HFFc6 (cell line): Measurements from ENCODE around the gene SELENOS. TPM values are rescaled to one million over a fixed set of nuclear protein-coding genes. Genes with fewer than 3 reads are reported as not detected.

ENCODE experiments used
- DNase-seq: peaks from one replicate; pipeline ENCODE4 v3.0.0-alpha.2; 2018
- H3K27ac Mint-ChIP-seq: 2 replicates; pipeline ENCODE4 v1.8.0; 2020; ENCODE audit warnings: mild to moderate bottlenecking, mixed read lengths
- H3K27me3 Mint-ChIP-seq: 2 replicates; pipeline ENCODE4 v1.8.0; 2021; ENCODE audit warnings: mild to moderate bottlenecking, moderate library complexity, mixed read lengths; ENCODE audit not compliant: insufficient read depth
- H3K36me3 Mint-ChIP-seq: 2 replicates; pipeline ENCODE4 v1.8.0; 2021; ENCODE audit warnings: low read depth, mixed read lengths
- H3K4me1 Mint-ChIP-seq: 2 replicates; pipeline ENCODE4 v1.8.0; 2020; ENCODE audit warnings: low read depth, mixed read lengths
- H3K4me3 Mint-ChIP-seq: 2 replicates; pipeline ENCODE4 v1.8.0; 2020; ENCODE audit warnings: mild to moderate bottlenecking, moderate library complexity, mixed read lengths
- H3K9me3 Mint-ChIP-seq: 2 replicates; pipeline ENCODE4 v1.8.0; 2020; ENCODE audit warnings: mild to moderate bottlenecking, mixed read lengths
- long read RNA-seq: library from polyadenylated mRNA; unstranded; transcript quantifications from one replicate; pipeline ENCODE4 v2.0.0, GENCODE V29; 2019
- total RNA-seq, 6 experiments: library from RNA; stranded (reverse); fragmentation: NEBNext Ultra II Directional; extraction: Animal tissue kit (Norgen Biotek cat#: 25700); gene quantifications; 2 replicates in 1 of 6; 3 replicates in 5 of 6; pipeline ENCODE4 v1.2.3, GENCODE V29; 2021
- TF ChIP-seq, protein P1 (sequence below): fragments of 200-600 bp; sonication (generic); IDR thresholded peaks from 2 replicates; pipeline ENCODE4 v1.5.0; 2021; ENCODE audit warnings: antibody characterized with exemption, mild to moderate bottlenecking

SELENOS gene
- total RNA-seq = 10 to 100 TPM; 73.1 to 83.1 (median 80.0) TPM
- long read RNA-seq, transcript SELENOS-201 (7 exons, 1,439 nt) = minor isoform, 9 of 139 reads
- long read RNA-seq, transcript SELENOS-206 (3 exons, 556 nt) = minor isoform, 12 of 139 reads
- long read RNA-seq, transcript SELENOS-203 (6 exons, 1,188 nt) = major isoform, 90 of 139 reads
- long read RNA-seq, transcript SELENOS-204 (4 exons, 856 nt) = minor isoform, 11 of 139 reads
- long read RNA-seq, partial matches to known transcripts = 8 of 139 reads
- long read RNA-seq, other reads (novel, unspliced or antisense) = 9 of 139 reads

DNA sequence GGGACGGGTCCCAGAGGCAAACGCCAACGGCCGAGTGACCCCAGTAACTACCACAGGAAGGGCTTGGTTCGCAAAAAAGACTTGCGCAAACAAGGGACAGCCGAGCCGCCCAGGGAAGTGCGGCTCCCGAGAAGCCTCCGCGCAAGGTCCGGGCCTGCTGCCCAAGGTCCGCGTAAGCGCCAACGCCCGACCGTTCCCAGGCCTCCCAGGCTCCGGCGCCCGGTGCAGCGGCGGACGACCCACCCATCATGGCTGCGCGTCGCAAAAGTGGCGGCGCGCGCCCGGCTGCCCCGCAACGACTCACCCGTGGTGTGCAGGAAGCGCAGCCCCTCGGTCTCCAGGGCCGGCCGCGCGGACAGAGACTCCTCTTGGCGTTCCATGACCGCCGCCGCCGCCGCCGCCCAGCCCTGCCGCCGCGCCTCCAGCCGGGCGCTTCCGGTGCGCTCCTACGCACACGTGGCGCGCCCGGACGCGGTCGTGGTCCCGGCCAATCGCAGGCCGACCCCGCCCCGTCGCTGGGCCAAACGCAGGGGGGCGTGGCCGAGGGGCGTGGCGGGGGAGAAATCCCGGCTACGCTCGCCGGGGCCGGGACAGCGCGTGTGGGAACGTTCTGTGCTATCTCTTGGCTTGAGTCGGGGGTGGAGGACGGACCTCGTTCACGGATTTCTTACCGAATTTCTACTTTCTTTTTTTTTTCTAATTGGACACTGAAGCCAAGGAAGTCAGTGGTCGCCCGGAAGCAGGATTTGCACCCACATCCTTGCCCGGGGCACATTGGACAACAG is at the start of gene SELENOS:
SELENOS (minus strand) TSS at position 448 of the 785 bp plus-strand sequence; CDS start at position 380, 68 bp downstream.
- DNase-seq = peak; percentile 72
- peak within 1 kb of the TSS; percentile 98 for H3K4me3 Mint-ChIP-seq
- peaks cover 46% of the 10 kb centered on the region for H3K36me3 Mint-ChIP-seq
- H3K4me1 Mint-ChIP-seq = peaks cover 20% of the 10 kb centered on the region
- TF ChIP-seq, protein P1, sequence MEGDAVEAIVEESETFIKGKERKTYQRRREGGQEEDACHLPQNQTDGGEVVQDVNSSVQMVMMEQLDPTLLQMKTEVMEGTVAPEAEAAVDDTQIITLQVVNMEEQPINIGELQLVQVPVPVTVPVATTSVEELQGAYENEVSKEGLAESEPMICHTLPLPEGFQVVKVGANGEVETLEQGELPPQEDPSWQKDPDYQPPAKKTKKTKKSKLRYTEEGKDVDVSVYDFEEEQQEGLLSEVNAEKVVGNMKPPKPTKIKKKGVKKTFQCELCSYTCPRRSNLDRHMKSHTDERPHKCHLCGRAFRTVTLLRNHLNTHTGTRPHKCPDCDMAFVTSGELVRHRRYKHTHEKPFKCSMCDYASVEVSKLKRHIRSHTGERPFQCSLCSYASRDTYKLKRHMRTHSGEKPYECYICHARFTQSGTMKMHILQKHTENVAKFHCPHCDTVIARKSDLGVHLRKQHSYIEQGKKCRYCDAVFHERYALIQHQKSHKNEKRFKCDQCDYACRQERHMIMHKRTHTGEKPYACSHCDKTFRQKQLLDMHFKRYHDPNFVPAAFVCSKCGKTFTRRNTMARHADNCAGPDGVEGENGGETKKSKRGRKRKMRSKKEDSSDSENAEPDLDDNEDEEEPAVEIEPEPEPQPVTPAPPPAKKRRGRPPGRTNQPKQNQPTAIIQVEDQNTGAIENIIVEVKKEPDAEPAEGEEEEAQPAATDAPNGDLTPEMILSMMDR = no peak
- H3K27ac Mint-ChIP-seq = peak within 1 kb of the TSS; percentile 96
- no peaks in the 10 kb centered on the region for H3K9me3 Mint-ChIP-seq
- no peaks in the 10 kb centered on the region; the same call in 1 of the 2 replicates for H3K27me3 Mint-ChIP-seq

DNA sequence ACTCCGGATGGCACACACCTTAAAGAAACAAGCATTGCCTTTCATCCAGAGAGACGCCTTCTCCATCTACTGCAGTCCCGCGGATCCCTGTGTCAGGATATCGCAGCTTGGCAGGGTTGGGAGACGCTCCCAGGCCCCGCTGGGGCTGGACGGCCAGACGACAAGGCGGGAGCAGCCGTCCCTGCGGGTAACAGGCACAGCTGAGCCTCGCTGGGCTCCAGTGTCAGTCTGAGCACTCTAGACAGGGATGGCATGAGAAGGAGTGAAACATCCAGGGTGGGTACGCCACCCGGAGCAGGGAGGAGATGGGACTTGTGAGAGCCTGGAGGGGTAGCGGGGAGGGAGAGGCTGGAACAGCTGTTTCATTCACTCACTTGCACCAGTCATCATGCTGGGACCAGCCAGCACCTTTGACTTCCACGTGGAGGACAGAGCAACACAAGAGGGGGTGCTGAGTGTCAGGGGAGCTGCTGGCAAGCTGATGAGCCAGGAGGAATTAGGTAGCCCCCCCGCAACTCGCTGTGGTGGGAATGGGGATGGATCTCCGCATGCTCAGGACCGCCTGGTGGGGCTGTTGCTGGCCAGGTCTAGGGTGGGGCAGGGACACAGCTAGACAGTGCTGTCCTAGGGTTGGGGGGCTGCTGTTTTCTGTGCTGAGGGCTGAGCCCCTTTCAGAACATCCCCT is 49.3 kb upstream of the SELENOS start:
- H3K27ac Mint-ChIP-seq = no peak overlapping the region
- H3K4me3 Mint-ChIP-seq = no peak overlapping the region
- TF ChIP-seq, protein P1 = no peak
- no peaks in the 10 kb centered on the region for H3K36me3 Mint-ChIP-seq
- peaks cover 46% of the 10 kb centered on the region for H3K27me3 Mint-ChIP-seq
- H3K9me3 Mint-ChIP-seq = no peaks in the 10 kb centered on the region
- H3K4me1 Mint-ChIP-seq = no peaks in the 10 kb centered on the region
- DNase-seq = no peak

DNA sequence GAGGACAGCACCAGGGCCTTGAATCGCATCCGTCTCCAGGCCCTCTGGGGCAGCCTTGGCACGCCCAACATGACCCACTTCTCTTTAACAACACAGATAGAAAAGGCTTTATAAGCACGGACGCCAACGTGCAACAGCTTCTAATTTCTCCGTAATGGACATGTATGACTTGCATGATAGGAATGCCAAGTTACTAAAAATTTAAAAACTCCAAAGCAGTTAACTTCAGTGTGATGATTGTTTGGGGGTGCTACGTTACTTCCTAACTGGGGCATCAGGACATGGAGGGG is 48.7 kb upstream of the SELENOS start:
- Mint-ChIP-seq H3K9me3 (no peaks in the 10 kb centered on the region), H3K4me1 (peaks cover 1% of the 10 kb centered on the region; the same call in 1 of the 2 replicates), H3K27ac (no peak overlapping the region), H3K4me3 (no peak overlapping the region), H3K27me3 (peaks cover 46% of the 10 kb centered on the region), H3K36me3 (no peaks in the 10 kb centered on the region)
- DNase-seq = no peak
- TF ChIP-seq, protein P1 = no peak

DNA sequence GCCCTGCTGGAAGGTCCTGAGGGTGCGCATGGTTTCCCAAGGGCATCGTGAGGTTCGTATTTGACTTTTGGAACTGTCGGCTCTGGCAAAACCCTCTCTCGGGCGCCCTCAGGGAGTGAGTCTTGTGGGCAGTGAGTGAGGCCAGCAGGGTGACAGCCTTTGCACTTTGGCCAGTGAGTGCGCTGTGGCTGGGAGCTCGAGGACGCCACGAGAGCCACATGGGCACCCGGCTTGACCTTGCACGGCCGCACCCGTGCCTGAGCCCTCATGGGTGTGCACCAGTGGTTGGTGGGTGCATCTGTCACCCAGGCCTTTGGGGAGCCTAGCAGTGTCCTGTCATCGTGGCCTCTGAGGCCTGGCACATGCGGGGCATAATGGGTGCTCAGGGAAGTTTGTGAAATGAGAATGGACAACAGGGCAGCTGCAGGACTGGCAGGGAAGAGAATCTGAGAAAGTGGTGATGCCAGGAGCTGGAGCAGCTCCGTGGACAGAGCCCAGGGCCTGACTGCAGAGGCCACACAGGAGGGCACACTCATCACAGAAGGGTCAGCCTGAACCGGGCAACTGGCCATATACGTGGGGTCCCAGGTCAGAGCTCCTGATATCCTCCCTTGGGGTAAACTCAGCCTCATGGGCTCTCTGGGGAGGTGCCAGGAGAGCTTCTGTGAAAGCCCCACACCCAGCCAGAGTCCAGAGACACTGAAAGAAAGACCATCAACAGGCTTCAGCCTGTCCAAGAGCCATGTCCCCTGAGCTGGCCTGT is 48.2 kb upstream of the SELENOS start:
- H3K4me1 Mint-ChIP-seq = peaks cover 7% of the 10 kb centered on the region; the same call in 1 of the 2 replicates
- H3K27ac Mint-ChIP-seq = no peak overlapping the region
- DNase-seq = no peak
- H3K9me3 Mint-ChIP-seq = no peaks in the 10 kb centered on the region
- H3K27me3 Mint-ChIP-seq = peaks cover 51% of the 10 kb centered on the region
- no peaks in the 10 kb centered on the region for H3K36me3 Mint-ChIP-seq
- TF ChIP-seq, protein P1 = no peak
- H3K4me3 Mint-ChIP-seq = no peak overlapping the region

- H3K36me3 Mint-ChIP-seq = no peaks in the 10 kb centered on the region
- DNase-seq = no peak
- H3K27ac Mint-ChIP-seq = no peak overlapping the region
- TF ChIP-seq, protein P1 = no peak
- no peaks in the 10 kb centered on the region for H3K9me3 Mint-ChIP-seq
- peaks cover 9% of the 10 kb centered on the region; the same call in 1 of the 2 replicates for H3K4me1 Mint-ChIP-seq
- peaks cover 53% of the 10 kb centered on the region for H3K27me3 Mint-ChIP-seq
- H3K4me3 Mint-ChIP-seq = no peak overlapping the region
Measured at GRCh38 chr15:101324524-101325177, 47.4 kb upstream of the SELENOS start.
